GM12891 (cell line): Measurements from ENCODE around the gene SMYD3.

ENCODE experiments used
- PAX5 ChIP-seq: IDR thresholded peaks from 2 replicates; pipeline ENCODE4 v1.6.1; 2011; ENCODE audit warnings: low read length, moderate library complexity, mild to moderate bottlenecking; ENCODE audit not compliant: insufficient read depth, severe bottlenecking
- POLR2A ChIP-seq: IDR thresholded peaks from 2 replicates; pipeline ENCODE4 v1.6.1; 2011; ENCODE audit warnings: low read depth, low read length, control low read depth
- POLR2AphosphoS5 ChIP-seq: IDR thresholded peaks from 2 replicates; pipeline ENCODE4 v1.6.1; 2011; ENCODE audit warnings: low read depth, low read length, control low read depth
- SPI1 ChIP-seq: IDR thresholded peaks from 2 replicates; pipeline ENCODE4 v1.6.1; 2011; ENCODE audit warnings: low read depth, low read length, control low read depth
- TAF1 ChIP-seq: IDR thresholded peaks from 2 replicates; pipeline ENCODE4 v1.6.1; 2011; ENCODE audit warnings: low read depth, low read length, control low read depth

DNA sequence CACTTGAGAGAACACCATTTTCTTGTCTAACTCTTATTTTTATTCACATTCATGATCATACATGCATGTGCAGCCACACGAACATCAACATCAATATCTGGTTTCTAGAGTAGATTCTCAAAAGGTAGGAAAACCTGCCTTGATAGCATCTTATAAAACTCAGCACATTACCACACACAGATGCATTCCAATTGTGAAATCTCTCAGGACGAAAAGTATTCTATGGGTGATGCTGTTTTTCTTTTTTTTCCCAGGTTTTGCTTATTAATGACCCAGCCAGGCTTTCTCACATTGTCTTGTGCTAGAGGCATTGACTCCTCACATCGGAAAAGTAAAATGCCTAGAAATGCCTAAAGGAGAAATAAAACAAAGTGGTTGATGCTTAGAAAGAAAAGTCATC is 789.5 kb downstream of the SMYD3 start:
- TF ChIP-seq TAF1 (no peak), POLR2A (no peak), SPI1 (no peak), POLR2AphosphoS5 (no peak), PAX5 (no peak)
